ENCODE data around the gene ABHD6. TPM values are rescaled to one million over a fixed set of nuclear protein-coding genes. Genes with fewer than 3 reads are reported as not detected.

Gene ABHD6
- polyA plus RNA-seq, 3 donors = 7.3 to 11.6 (median 9.0) TPM

- H3K4me3 Mint-ChIP-seq = no peak overlapping the region
- H3K36me3 Mint-ChIP-seq = peaks cover 30 to 44% of the 10 kb centered on the region in 2 donors
- peaks cover 60% of the 10 kb centered on the region for H3K79me2 ChIP-seq (ENCODE audit: insufficient read depth, low read length)
- peaks cover 0 to 3% (median 1%) of the 10 kb centered on the region in 3 donors for H3K27me3 Mint-ChIP-seq (ENCODE audit: low read depth in 3 of 3)
- H2AFZ ChIP-seq (ENCODE audit: insufficient read depth, low read depth, low read length, poor library complexity, severe bottlenecking) = no peak overlapping the region
- peaks cover 45% of the 10 kb centered on the region for H4K20me1 ChIP-seq (ENCODE audit: insufficient read depth, low read length)
- no peak for DNase-seq
- peaks cover 33 to 54% of the 10 kb centered on the region in 2 donors for H3K36me3 ChIP-seq (replicated peaks in 1 of 2; ENCODE audit: control insufficient read depth in 1 of 2, insufficient read depth in 2 of 2, low read length in 2 of 2)
- TF ChIP-seq CTCF (IDR thresholded peaks at IDR 0.05) = no peak
- no peak overlapping the region for H3K4me3 ChIP-seq (replicated peaks in 1 of 3; ENCODE audit: low read depth in 2 of 3, low read length in 3 of 3)
- no peak overlapping the region for H3K4me2 ChIP-seq (replicated peaks; ENCODE audit: extremely low read depth, low read length, poor library complexity, severe bottlenecking)
- no peaks in the 10 kb centered on the region for H3K27me3 ChIP-seq (ENCODE audit: control insufficient read depth in 2 of 2, insufficient read depth in 2 of 2, low read length in 2 of 2)
- peak overlapping the region in 1 of 2 donors; percentile 49 for H3K27ac ChIP-seq (ENCODE audit: low read depth in 1 of 2, low read length in 2 of 2)
- H3K4me1 ChIP-seq (ENCODE audit: control insufficient read depth in 1 of 2, insufficient read depth in 2 of 2, low read length in 2 of 2) = peaks cover 18 to 23% of the 10 kb centered on the region in 2 donors
- H3K9me3 ChIP-seq (replicated peaks in 1 of 2; ENCODE audit: control insufficient read depth in 1 of 2, insufficient read depth in 1 of 2, low read length in 2 of 2) = no peaks in the 10 kb centered on the region
- H3K4me1 Mint-ChIP-seq = peaks cover 27% of the 10 kb centered on the region
- 57% methylated on average over 1 of the region's 1 CpG for WGBS (ENCODE audit: insufficient coverage)
- intact Hi-C loops (cut with micrococcal nuclease) = loop anchor here (5.0 kb wide), 2 partner anchors 109 to 324 kb away; no protein-coding TSS in a partner anchor
- peak overlapping the region; percentile 18 to 88 (median 75) for H3K27ac Mint-ChIP-seq
- no peaks in the 10 kb centered on the region for H3K9me3 Mint-ChIP-seq
- H3K9ac ChIP-seq (ENCODE audit: insufficient read depth, low read length, poor library complexity, severe bottlenecking) = no peak overlapping the region
Measured at GRCh38 chr3:58308728-58309127, 71.1 kb downstream of the ABHD6 start.

GRCh38 chr3:58317811-58318210 is 80.2 kb downstream of the ABHD6 start:
- Mint-ChIP-seq H3K27me3 (ENCODE audit: low read depth in 3 of 3) (peaks cover 0 to 2% (median 0%) of the 10 kb centered on the region in 3 donors), H3K4me1 (peaks cover 19% of the 10 kb centered on the region), H3K36me3 (peaks cover 52 to 65% of the 10 kb centered on the region in 2 donors), H3K9me3 (no peaks in the 10 kb centered on the region), H3K4me3 (no peak overlapping the region), H3K27ac (peak overlapping the region; percentile 67 to 81 (median 77))
- peaks cover 49% of the 10 kb centered on the region for H4K20me1 ChIP-seq (ENCODE audit: insufficient read depth, low read length)
- no peak overlapping the region for H3K9ac ChIP-seq (ENCODE audit: insufficient read depth, low read length, poor library complexity, severe bottlenecking)
- no peak overlapping the region for H3K4me3 ChIP-seq (replicated peaks in 1 of 3; ENCODE audit: low read depth in 2 of 3, low read length in 3 of 3)
- TF ChIP-seq CTCF (IDR thresholded peaks at IDR 0.05) = no peak
- DNase-seq = peak in 1 of 3 donors; percentile 18
- H3K4me1 ChIP-seq (ENCODE audit: control insufficient read depth in 1 of 2, insufficient read depth in 2 of 2, low read length in 2 of 2) = peaks cover 15 to 17% of the 10 kb centered on the region in 2 donors
- H3K79me2 ChIP-seq (ENCODE audit: insufficient read depth, low read length) = peaks cover 25% of the 10 kb centered on the region
- intact Hi-C loops (cut with micrococcal nuclease) = loop anchor here (5.0 to 10.0 kb wide), 2 partner anchors 214 to 307 kb away; no protein-coding TSS in a partner anchor
- H3K27ac ChIP-seq (ENCODE audit: low read depth in 1 of 2, low read length in 2 of 2) = peak overlapping the region; percentile 22 to 47
- H3K9me3 ChIP-seq (replicated peaks in 1 of 2; ENCODE audit: control insufficient read depth in 1 of 2, insufficient read depth in 1 of 2, low read length in 2 of 2) = no peaks in the 10 kb centered on the region
- no CpG with 5 or more reads among the region's 2 CpGs for WGBS (ENCODE audit: insufficient coverage)
- H3K27me3 ChIP-seq (ENCODE audit: control insufficient read depth in 2 of 2, insufficient read depth in 2 of 2, low read length in 2 of 2) = no peaks in the 10 kb centered on the region
- H3K36me3 ChIP-seq (replicated peaks in 1 of 2; ENCODE audit: control insufficient read depth in 1 of 2, insufficient read depth in 2 of 2, low read length in 2 of 2) = peaks cover 44 to 66% of the 10 kb centered on the region in 2 donors
- H3K4me2 ChIP-seq (replicated peaks; ENCODE audit: extremely low read depth, low read length, poor library complexity, severe bottlenecking) = peak overlapping the region; percentile 3
- H2AFZ ChIP-seq (ENCODE audit: insufficient read depth, low read depth, low read length, poor library complexity, severe bottlenecking) = no peak overlapping the region

All from CD14-positive monocyte (primary cell).